ENCODE measurements around the gene SHC3. TPM values are rescaled to one million over a fixed set of nuclear protein-coding genes. Genes with fewer than 3 reads are reported as not detected.

Gene SHC3
- total RNA-seq, 2 donors from 2014 or later, result 1.5 to 1.8 TPM

DNA sequence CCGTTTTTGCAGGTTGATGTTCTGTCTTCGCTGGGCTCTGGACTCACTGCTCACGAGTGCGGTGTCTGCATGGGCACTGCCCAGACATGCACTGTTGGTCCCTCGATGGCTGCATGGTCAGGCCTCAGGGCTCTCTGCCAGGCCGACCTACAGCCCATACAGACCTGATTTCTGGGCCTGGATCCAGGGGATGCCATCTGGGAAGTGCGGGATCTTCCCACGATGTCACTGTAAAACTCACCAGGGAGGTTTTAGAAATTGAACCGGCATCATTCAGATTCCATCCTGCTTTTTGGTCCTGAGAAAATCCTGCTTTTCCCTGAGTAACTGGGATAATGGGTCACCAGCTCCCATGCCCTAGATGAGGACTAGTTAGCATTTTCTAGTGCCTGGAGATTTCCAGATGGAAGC lies 178.2 kb downstream of the SHC3 start:
- Histone ChIP-seq H3K4me1 (ENCODE audit: control insufficient read depth in 1 of 2, low read depth in 2 of 2) (peaks cover 21 to 65% of the 10 kb centered on the region in 2 donors), H3K27me3 (replicated peaks; ENCODE audit: insufficient read depth) (no peaks in the 10 kb centered on the region), H3K36me3 (peaks cover 25% of the 10 kb centered on the region), H3K4me3 (no peak overlapping the region), H3K9me3 (no peaks in the 10 kb centered on the region), H3K27ac (peak overlapping the region; percentile 52 to 74)
- TF ChIP-seq, protein P1, sequence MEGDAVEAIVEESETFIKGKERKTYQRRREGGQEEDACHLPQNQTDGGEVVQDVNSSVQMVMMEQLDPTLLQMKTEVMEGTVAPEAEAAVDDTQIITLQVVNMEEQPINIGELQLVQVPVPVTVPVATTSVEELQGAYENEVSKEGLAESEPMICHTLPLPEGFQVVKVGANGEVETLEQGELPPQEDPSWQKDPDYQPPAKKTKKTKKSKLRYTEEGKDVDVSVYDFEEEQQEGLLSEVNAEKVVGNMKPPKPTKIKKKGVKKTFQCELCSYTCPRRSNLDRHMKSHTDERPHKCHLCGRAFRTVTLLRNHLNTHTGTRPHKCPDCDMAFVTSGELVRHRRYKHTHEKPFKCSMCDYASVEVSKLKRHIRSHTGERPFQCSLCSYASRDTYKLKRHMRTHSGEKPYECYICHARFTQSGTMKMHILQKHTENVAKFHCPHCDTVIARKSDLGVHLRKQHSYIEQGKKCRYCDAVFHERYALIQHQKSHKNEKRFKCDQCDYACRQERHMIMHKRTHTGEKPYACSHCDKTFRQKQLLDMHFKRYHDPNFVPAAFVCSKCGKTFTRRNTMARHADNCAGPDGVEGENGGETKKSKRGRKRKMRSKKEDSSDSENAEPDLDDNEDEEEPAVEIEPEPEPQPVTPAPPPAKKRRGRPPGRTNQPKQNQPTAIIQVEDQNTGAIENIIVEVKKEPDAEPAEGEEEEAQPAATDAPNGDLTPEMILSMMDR (IDR thresholded peaks at IDR 0.05), result no peak
- DNase-seq (ENCODE audit: low spot score) (no peak), ATAC-seq (ENCODE audit: insufficient number of reproducible peaks, low FRiP score, low read depth) (no peak)

DNA sequence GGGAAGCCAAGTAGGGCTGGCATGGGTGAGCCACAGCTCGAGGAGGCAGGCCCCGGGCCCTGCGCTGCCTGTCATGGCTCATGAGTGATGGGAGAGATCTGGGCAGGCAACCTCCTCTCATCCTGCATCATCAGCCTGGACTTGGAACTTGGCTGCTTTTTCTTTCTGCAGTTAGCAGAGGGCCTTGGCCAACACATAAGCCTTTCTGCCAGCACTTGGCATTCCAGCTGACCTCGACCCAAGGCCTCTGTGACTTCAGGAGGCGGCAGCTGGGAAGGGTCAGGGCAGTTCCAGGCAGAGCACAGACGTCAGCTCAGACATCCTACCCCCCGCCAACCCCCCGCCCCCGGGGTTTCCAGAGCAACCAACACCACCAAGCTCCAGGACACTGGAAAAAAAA lies 179.7 kb downstream of the SHC3 start:
- Histone ChIP-seq H3K27me3 (replicated peaks; ENCODE audit: insufficient read depth) (no peaks in the 10 kb centered on the region), H3K36me3 (peaks cover 25% of the 10 kb centered on the region), H3K9me3 (no peaks in the 10 kb centered on the region), H3K4me1 (ENCODE audit: control insufficient read depth in 1 of 2, low read depth in 2 of 2) (peaks cover 30 to 78% of the 10 kb centered on the region in 2 donors), H3K4me3 (no peak overlapping the region), H3K27ac (peak overlapping the region; percentile 71 to 74)
- ATAC-seq (ENCODE audit: insufficient number of reproducible peaks, low FRiP score, low read depth), result peak; percentile 69
- peak; percentile 60 for DNase-seq (ENCODE audit: low spot score)
- TF ChIP-seq, protein P1 (IDR thresholded peaks at IDR 0.05), result no peak

DNA sequence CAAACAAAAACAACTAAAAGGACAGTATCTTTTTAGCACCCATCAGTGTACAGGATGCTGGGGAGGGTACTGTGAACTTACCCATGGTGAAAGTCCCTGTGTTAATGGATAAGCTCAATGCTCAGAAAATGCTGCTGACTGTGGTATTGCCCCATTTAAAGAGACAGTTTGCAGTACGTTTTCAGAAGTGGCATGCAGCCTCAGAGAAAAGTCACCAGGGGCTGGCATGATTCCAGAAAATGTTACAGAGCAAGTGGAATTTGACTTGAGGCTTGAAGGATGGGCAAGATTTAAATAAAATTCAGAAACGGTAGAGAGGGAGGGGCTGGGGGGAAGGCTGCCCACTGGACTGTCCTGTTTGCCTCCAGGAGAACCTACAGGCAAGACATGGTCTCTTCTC lies 180.1 kb downstream of the SHC3 start:
- H3K36me3 ChIP-seq, result peaks cover 22% of the 10 kb centered on the region

DNA sequence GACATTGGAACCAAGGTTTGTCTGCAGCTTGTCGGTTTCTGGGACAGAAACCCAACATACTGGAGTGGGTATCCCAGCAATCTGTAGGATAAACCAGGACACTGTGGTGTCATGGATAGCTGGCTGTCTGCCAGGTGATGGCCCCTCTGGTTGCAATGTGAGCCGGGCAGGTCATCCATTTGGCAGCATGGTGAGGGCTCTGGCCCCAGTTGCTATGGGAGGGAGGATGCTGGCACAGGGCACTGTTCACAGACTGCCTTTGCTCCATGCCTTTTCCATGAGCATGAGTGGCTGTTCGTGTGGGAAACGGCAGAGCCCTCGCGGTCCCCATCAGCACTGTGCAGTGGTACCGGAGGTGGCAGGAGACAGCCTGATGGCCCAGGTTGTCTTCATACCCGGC lies 181.0 kb downstream of the SHC3 start:
- DNase-seq (ENCODE audit: low spot score) (no peak), ATAC-seq (ENCODE audit: insufficient number of reproducible peaks, low FRiP score, low read depth) (no peak)
- Histone ChIP-seq H3K27ac (peak overlapping the region; percentile 71 to 74), H3K4me3 (no peak overlapping the region), H3K4me1 (ENCODE audit: control insufficient read depth in 1 of 2, low read depth in 2 of 2) (peaks cover 30 to 86% of the 10 kb centered on the region in 2 donors), H3K27me3 (replicated peaks; ENCODE audit: insufficient read depth) (no peaks in the 10 kb centered on the region), H3K36me3 (peaks cover 14% of the 10 kb centered on the region), H3K9me3 (no peaks in the 10 kb centered on the region)
- TF ChIP-seq, protein P1 (IDR thresholded peaks at IDR 0.05), result no peak

More for the DNA sequence above, 180.1 kb downstream of the SHC3 start:
- DNase-seq (ENCODE audit: low spot score) (no peak), ATAC-seq (ENCODE audit: insufficient number of reproducible peaks, low FRiP score, low read depth) (peak; percentile 1)
- Histone ChIP-seq H3K27me3 (replicated peaks; ENCODE audit: insufficient read depth) (no peaks in the 10 kb centered on the region), H3K4me3 (peak overlapping the region; percentile 15), H3K27ac (peak overlapping the region; percentile 71 to 74), H3K4me1 (ENCODE audit: control insufficient read depth in 1 of 2, low read depth in 2 of 2) (peaks cover 30 to 81% of the 10 kb centered on the region in 2 donors), H3K9me3 (no peaks in the 10 kb centered on the region)
- TF ChIP-seq, protein P1 (IDR thresholded peaks at IDR 0.05), result no peak

DNA sequence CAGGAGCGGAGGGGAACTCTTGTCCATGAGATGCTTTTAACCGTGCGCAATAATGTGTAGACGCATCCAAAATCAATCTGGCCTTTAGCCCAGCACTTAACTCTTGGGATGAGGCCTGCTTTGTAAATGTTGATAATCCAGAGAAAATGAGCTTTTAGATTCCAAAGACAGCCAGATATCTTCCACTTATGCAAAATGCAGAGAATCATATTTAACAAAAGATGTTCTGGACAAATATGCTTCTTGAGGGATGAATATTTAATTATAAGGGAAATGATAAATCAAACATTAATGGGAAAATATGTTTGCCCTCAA lies 181.7 kb downstream of the SHC3 start:
- Histone ChIP-seq H3K27ac (peak overlapping the region in 1 of 2 donors; percentile 32), H3K4me1 (ENCODE audit: control insufficient read depth in 1 of 2, low read depth in 2 of 2) (peaks cover 30 to 87% of the 10 kb centered on the region in 2 donors), H3K27me3 (replicated peaks; ENCODE audit: insufficient read depth) (no peaks in the 10 kb centered on the region), H3K9me3 (no peaks in the 10 kb centered on the region), H3K36me3 (peaks cover 7% of the 10 kb centered on the region), H3K4me3 (no peak overlapping the region)
- no peak for DNase-seq (ENCODE audit: low spot score)
- TF ChIP-seq, protein P1 (IDR thresholded peaks at IDR 0.05), result no peak
- no peak for ATAC-seq (ENCODE audit: insufficient number of reproducible peaks, low FRiP score, low read depth)

All from thoracic aorta (tissue), 2 donors.